Lung (tissue), 12 donors: ENCODE results near the gene ALDH4A1. TPM values are rescaled to one million over a fixed set of nuclear protein-coding genes. Genes with fewer than 3 reads are reported as not detected.

ENCODE experiments used
- ATAC-seq: fragments of 200-7000 bp; cut with Tn5 transposase; one replicate; pipeline ENCODE4 v1.9.1; 2020; ENCODE audit warnings: moderate number of reproducible peaks; ENCODE audit not compliant: insufficient read depth, low FRiP score
- DNase-seq, 3 donors: peaks; one replicate each; pipeline ENCODE4 v3.0.0-alpha.2; 2013 to 2017
- H3K27ac ChIP-seq, 2 donors: one replicate each; pipeline ENCODE4 v1.5.1; 2013; ENCODE audit warnings: mild to moderate bottlenecking in 2 of 2, moderate library complexity in 2 of 2, control low read depth in 1 of 2, inconsistent platforms in 1 of 2, low read depth in 1 of 2, low read length in 1 of 2
- H3K27me3 ChIP-seq, 3 donors: one replicate each; pipeline ENCODE4 v1.5.1; 2013; ENCODE audit warnings: low read length in 2 of 3; ENCODE audit not compliant: control insufficient read depth in 3 of 3, insufficient read depth in 3 of 3
- H3K36me3 ChIP-seq, 4 donors: one replicate each; pipeline ENCODE4 v1.5.1; 2013; ENCODE audit warnings: low read length in 4 of 4, mild to moderate bottlenecking in 1 of 4, moderate library complexity in 1 of 4; ENCODE audit not compliant: control insufficient read depth in 4 of 4, insufficient read depth in 4 of 4
- H3K4me1 ChIP-seq, 5 donors: one replicate each; pipeline ENCODE4 v1.5.1; 2013; ENCODE audit warnings: low read length in 5 of 5, mild to moderate bottlenecking in 2 of 5, moderate library complexity in 1 of 5; ENCODE audit not compliant: control insufficient read depth in 5 of 5, insufficient read depth in 5 of 5
- H3K4me3 ChIP-seq: one replicate; pipeline ENCODE4 v1.5.1; 2013; ENCODE audit warnings: mild to moderate bottlenecking, control low read depth, moderate library complexity
- H3K9ac ChIP-seq, 2 donors: one replicate each; pipeline ENCODE4 v1.5.1; 2013; ENCODE audit warnings: low read length in 2 of 2, control low read depth in 1 of 2; ENCODE audit not compliant: insufficient read depth in 1 of 2
- H3K9me3 ChIP-seq, 4 donors: one replicate each; pipeline ENCODE4 v1.5.1; 2013; ENCODE audit warnings: low read length in 3 of 4, mild to moderate bottlenecking in 1 of 4, moderate library complexity in 1 of 4; ENCODE audit not compliant: control insufficient read depth in 4 of 4, insufficient read depth in 3 of 4
- WGBS, 2 donors: extraction: QIAGEN DNeasy Blood & Tissue Kit; methylation state at CpG; one replicate each; pipeline ENCODE4 v1.1.7; 2013; 5-methylcytosine and 5-hydroxymethylcytosine counted together
- polyA plus RNA-seq, 2 donors: library from polyadenylated mRNA; stranded (reverse); fragments of 200-250 nt; gene quantifications; one replicate each; pipeline ENCODE4 v1.2.1, GENCODE V29; 2013
- total RNA-seq, 2 donors: library from RNA; depleted of rRNA in 1 of 2; stranded (reverse); fragments of >200 nt in 1 of 2; gene quantifications; one replicate each; pipeline ENCODE4 v1.2.1, GENCODE V29; 2014 to 2021
- TF ChIP-seq, protein P1 (sequence below): IDR thresholded peaks from 2 replicates; pipeline ENCODE4 v1.5.1; 2012; ENCODE audit warnings: mild to moderate bottlenecking; ENCODE audit errors: control extremely low read depth, extremely low read depth
- donor health status: control.
- donor health status: control.
- donor health status: Bipolar disorder and iron deficiency.
- donor health status: healthy.
- donor health status: DM: yes; HTN: yes; CAD: no.

ALDH4A1 gene
- total and polyA plus RNA-seq, 4 donors = 6.4 to 16.3 (median 11.2) TPM

DNA sequence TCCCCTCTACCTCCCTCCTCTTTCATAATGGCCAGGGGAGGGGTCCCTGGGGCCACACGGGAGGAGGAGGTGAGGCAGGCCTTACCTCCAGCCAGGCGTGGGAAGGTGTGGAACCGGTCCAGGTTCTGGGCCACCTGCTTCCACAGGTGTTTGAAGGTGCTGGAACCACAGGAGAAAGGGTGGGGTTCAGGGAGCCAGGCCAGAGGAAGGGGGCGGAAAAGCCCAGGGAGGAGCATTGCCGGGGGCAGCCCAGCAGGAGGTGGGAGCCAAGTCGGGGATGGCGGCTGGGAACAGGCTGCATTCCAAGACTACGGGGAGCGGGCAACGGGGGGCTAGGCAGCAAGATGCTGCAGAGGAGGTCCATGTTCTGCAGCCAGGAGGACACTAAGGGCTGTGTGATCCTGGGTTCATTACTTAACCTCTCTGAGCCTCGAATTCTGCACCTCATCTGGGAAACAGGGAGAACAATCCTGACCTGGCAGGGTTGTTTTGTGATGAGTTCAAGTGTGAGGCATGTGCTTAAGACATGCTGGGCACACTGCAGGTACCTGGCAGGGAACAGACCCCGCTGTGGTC, 23.1 kb downstream of the ALDH4A1 start:
- no peak for ATAC-seq
- TF ChIP-seq, protein P1, sequence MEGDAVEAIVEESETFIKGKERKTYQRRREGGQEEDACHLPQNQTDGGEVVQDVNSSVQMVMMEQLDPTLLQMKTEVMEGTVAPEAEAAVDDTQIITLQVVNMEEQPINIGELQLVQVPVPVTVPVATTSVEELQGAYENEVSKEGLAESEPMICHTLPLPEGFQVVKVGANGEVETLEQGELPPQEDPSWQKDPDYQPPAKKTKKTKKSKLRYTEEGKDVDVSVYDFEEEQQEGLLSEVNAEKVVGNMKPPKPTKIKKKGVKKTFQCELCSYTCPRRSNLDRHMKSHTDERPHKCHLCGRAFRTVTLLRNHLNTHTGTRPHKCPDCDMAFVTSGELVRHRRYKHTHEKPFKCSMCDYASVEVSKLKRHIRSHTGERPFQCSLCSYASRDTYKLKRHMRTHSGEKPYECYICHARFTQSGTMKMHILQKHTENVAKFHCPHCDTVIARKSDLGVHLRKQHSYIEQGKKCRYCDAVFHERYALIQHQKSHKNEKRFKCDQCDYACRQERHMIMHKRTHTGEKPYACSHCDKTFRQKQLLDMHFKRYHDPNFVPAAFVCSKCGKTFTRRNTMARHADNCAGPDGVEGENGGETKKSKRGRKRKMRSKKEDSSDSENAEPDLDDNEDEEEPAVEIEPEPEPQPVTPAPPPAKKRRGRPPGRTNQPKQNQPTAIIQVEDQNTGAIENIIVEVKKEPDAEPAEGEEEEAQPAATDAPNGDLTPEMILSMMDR = no peak
- no peak overlapping the region for H3K4me3 ChIP-seq
- WGBS, 2 donors = 89 to 91% methylated on average over 12 of the region's 12 CpGs
- H3K4me1 ChIP-seq = peaks cover 0 to 4% (median 0%) of the 10 kb centered on the region in 5 donors
- peaks cover 0 to 13% (median 7%) of the 10 kb centered on the region in 4 donors for H3K36me3 ChIP-seq
- no peak overlapping the region for H3K9ac ChIP-seq
- H3K9me3 ChIP-seq = no peaks in the 10 kb centered on the region
- DNase-seq = no peak
- H3K27me3 ChIP-seq = no peaks in the 10 kb centered on the region
- H3K27ac ChIP-seq = no peak overlapping the region

DNA sequence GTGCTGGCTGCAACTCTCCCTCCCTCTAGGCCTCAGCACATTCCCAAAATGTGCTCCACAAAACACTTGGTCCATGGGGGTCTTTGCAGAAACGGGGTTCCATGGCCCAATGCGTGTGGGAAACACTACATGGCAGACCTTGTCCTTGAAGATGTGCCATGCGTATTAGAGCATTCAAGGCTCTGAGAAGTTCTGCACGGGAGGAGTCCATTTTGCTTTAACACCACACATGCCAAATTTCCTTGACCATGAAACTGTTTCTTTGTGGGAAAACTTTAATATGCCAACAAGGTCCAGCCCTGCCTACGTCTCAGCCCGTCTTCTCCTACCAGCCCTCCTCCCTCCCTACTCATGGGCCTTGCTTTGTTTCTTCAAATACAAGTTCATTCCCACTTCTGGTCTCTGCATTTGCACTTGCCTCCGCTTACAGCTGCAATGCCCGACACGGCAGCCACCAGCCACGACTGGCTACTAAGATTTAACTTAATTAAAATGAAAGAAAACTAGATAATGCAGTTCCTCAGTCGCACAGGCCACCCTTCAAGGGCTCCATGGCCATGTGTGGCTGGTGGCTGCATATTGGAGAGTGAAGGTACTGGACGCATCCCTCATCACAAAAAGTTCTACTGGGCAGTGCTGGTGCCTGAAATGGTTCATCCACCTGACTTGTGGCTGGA, 23.7 kb downstream of the ALDH4A1 start:
- no peaks in the 10 kb centered on the region for H3K27me3 ChIP-seq
- H3K9ac ChIP-seq = no peak overlapping the region
- DNase-seq (no peak), ATAC-seq (no peak)
- H3K9me3 ChIP-seq = no peaks in the 10 kb centered on the region
- no peak overlapping the region for H3K4me3 ChIP-seq
- TF ChIP-seq, protein P1 = no peak
- 81 to 88% methylated on average over 12 of the region's 12 CpGs for WGBS, 2 donors
- peaks cover 0 to 4% (median 0%) of the 10 kb centered on the region in 5 donors for H3K4me1 ChIP-seq
- H3K36me3 ChIP-seq = peaks cover 0 to 13% (median 7%) of the 10 kb centered on the region in 4 donors
- no peak overlapping the region for H3K27ac ChIP-seq

DNA sequence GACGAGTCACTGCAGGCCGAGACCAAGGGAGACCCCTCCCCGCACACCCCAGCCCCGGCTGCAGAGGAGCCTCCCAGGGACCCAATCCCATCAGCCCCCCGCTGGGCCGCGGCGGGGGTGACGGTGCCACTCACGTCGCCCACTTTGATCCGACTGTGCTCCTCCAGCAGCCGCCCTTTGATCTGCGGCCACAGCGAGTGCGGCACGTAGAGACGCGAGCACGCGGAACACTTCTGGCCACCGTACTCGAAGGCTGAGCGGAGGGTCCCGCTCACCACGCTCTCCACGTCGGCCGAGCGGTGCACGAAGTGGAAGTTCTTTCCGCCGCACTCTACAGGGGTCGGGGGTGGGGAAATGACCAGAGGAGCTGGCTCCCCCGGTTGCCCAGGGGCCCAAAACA, 25.1 kb downstream of the ALDH4A1 start:
- Histone ChIP-seq H3K4me3 (no peak overlapping the region), H3K4me1 (peaks cover 0 to 4% (median 0%) of the 10 kb centered on the region in 5 donors), H3K9me3 (no peaks in the 10 kb centered on the region), H3K27ac (no peak overlapping the region), H3K36me3 (peaks cover 0 to 9% (median 4%) of the 10 kb centered on the region in 4 donors), H3K27me3 (no peaks in the 10 kb centered on the region), H3K9ac (no peak overlapping the region)
- 90 to 93% methylated on average over 35 of the region's 35 CpGs for WGBS, 2 donors
- DNase-seq (no peak), ATAC-seq (no peak)
- TF ChIP-seq, protein P1 = no peak
